Kidney (tissue), 14 donors: ENCODE results near the gene ENDOG. TPM values are rescaled to one million over a fixed set of nuclear protein-coding genes. Genes with fewer than 3 reads are reported as not detected.
"Not testable (repeated sequence)": the region's sequence is repeated elsewhere in the genome, so short reads cannot be mapped to it uniquely, and the experiment has no call there.

Source experiments
- DNase-seq, 5 donors: peaks; one replicate each; pipeline ENCODE4 v3.0.0-alpha.2; 2013 to 2020
- FAIRE-seq: peaks from 2 replicates; lab custom pipeline; 2012; peaks lifted over from hg19 to GRCh38; lab: Jason Lieb, UNC
- H3K27ac ChIP-seq, 2 donors: one replicate each; pipeline ENCODE4 v1.7.0; 2013; ENCODE audit warnings: low read depth in 2 of 2, low read length in 2 of 2, inconsistent platforms in 1 of 2
- H3K27me3 ChIP-seq: one replicate; pipeline ENCODE4 v1.7.1; 2013; ENCODE audit warnings: low read length, inconsistent platforms; ENCODE audit not compliant: control insufficient read depth, insufficient read depth
- H3K36me3 ChIP-seq, 3 donors: one replicate each; pipeline versions ENCODE4 v1.7.0 to v1.7.1; 2013; ENCODE audit warnings: low read length in 3 of 3, control low read depth in 1 of 3, inconsistent platforms in 1 of 3; ENCODE audit not compliant: insufficient read depth in 3 of 3, control insufficient read depth in 2 of 3
- H3K4me1 ChIP-seq, 3 donors: one replicate each; pipeline versions ENCODE4 v1.7.0 to v1.7.1; 2013; ENCODE audit warnings: low read length in 3 of 3, inconsistent platforms in 1 of 3, low read depth in 1 of 3; ENCODE audit not compliant: control insufficient read depth in 2 of 3, insufficient read depth in 2 of 3
- H3K4me3 ChIP-seq, 3 donors: one replicate each; pipeline versions ENCODE4 v1.7.0 to v1.8.1; 2013; ENCODE audit warnings: low read length in 3 of 3, control low read depth in 1 of 3, inconsistent platforms in 1 of 3
- H3K9ac ChIP-seq, 3 donors: one replicate each; pipeline versions ENCODE4 v1.7.0 to v1.7.1; 2013; ENCODE audit warnings: low read length in 3 of 3, control low read depth in 1 of 3, inconsistent platforms in 1 of 3
- H3K9me3 ChIP-seq, 3 donors: one replicate each; pipeline versions ENCODE4 v1.7.0 to v1.7.1; 2013; ENCODE audit warnings: low read length in 3 of 3, control low read depth in 1 of 3, inconsistent platforms in 1 of 3; ENCODE audit not compliant: control insufficient read depth in 2 of 3, insufficient read depth in 1 of 3
- CTCF ChIP-seq: IDR thresholded peaks from 3 replicates; pipeline ENCODE4 v1.5.1; 2012; ENCODE audit warnings: mild to moderate bottlenecking, moderate library complexity, borderline replicate concordance; ENCODE audit not compliant: insufficient read depth; ENCODE audit errors: extremely low read depth
- intact Hi-C: fragments of 100-400 bp; cut with DNase I; formaldehyde crosslinking; loops from one replicate; pipeline ENCODE4 v1.11.1; 2022
- polyA plus RNA-seq: library from polyadenylated mRNA; stranded (reverse); fragments of 350-450 nt; fragmentation: Illumina TruSeq; extraction: RNeasy Lipid Tissue Mini Kit (QIAGEN cat#74804); gene quantifications from one replicate; pipeline ENCODE4 v1.2.3, GENCODE V29; 2014; ENCODE audit warnings: low read depth, low replicate concordance; ENCODE audit not compliant: insufficient read depth
- total RNA-seq: library from RNA; stranded (reverse); fragmentation: NEBNext Ultra II Directional; extraction: Animal tissue kit (Norgen Biotek cat#: 25700); gene quantifications from one replicate; pipeline ENCODE4 v1.2.1, GENCODE V29; 2021
- donor health status: control.
- donor health status: control.
- donor health status: control.
- donor health status: control.
- donor health status: control.
- donor health status: DM: yes; HTN: yes; CAD: no.
- donor health status: Normal renal cell carcinoma (clear cell type).

Gene ENDOG
- total and polyA plus RNA-seq, 2 donors from 2014 or later: 20.6 to 59.9 TPM

GRCh38 chr9:128851779-128852600 is 33.7 kb downstream of the ENDOG start:
- H3K9me3 ChIP-seq, H3K4me3 ChIP-seq, H3K36me3 ChIP-seq, H3K27me3 ChIP-seq, H3K9ac ChIP-seq, H3K4me1 ChIP-seq, FAIRE-seq, intact Hi-C loops, H3K27ac ChIP-seq: not testable (repeated sequence)
- peak in 3 of 5 donors; percentile 37 to 42 (median 41) for DNase-seq
- TF ChIP-seq CTCF: peak; percentile 64

GRCh38 chr9:128852646-128853045 is 34.3 kb downstream of the ENDOG start:
- H3K36me3 ChIP-seq, DNase-seq, FAIRE-seq, intact Hi-C loops, H3K9ac ChIP-seq, H3K4me1 ChIP-seq, H3K9me3 ChIP-seq, H3K27ac ChIP-seq, H3K27me3 ChIP-seq, H3K4me3 ChIP-seq: not testable (repeated sequence)

GRCh38 chr9:128854454-128854853 is 36.2 kb downstream of the ENDOG start:
- H3K27ac ChIP-seq, intact Hi-C loops, H3K9me3 ChIP-seq, FAIRE-seq, H3K36me3 ChIP-seq, H3K4me3 ChIP-seq, H3K27me3 ChIP-seq, H3K9ac ChIP-seq, H3K4me1 ChIP-seq: not testable (repeated sequence)
- peak in 1 of 5 donors; percentile 29 for DNase-seq

- H3K9ac ChIP-seq, H3K27ac ChIP-seq, H3K4me1 ChIP-seq, H3K4me3 ChIP-seq, H3K9me3 ChIP-seq, H3K27me3 ChIP-seq, H3K36me3 ChIP-seq, FAIRE-seq, intact Hi-C loops: not testable (repeated sequence)
- DNase-seq: peak in 1 of 5 donors; percentile 22
These were observed 40.2 kb downstream of the ENDOG start for GRCh38 chr9:128858476-128858875.

GRCh38 chr9:128860937-128861336 is 42.6 kb downstream of the ENDOG start:
- no peak for FAIRE-seq
- H3K27ac ChIP-seq: no peak overlapping the region
- intact Hi-C loops: loop anchor here (5.0 kb wide), 1 partner anchor 71 kb away; no protein-coding TSS in a partner anchor
- no peak overlapping the region for H3K4me3 ChIP-seq
- H3K4me1 ChIP-seq: peaks cover 0 to 8% (median 3%) of the 10 kb centered on the region in 3 donors
- TF ChIP-seq CTCF: no peak
- no peaks in the 10 kb centered on the region for H3K36me3 ChIP-seq
- H3K9me3 ChIP-seq: no peaks in the 10 kb centered on the region
- no peaks in the 10 kb centered on the region for H3K27me3 ChIP-seq
- no peak overlapping the region for H3K9ac ChIP-seq
- no peak for DNase-seq
